Nephron progenitor cell (in vitro differentiated cells): ENCODE results near the gene RPL38.

Source experiments
- DNase-seq: peaks from one replicate; pipeline ENCODE4 v3.0.0; 2021
- H3K27ac Mint-ChIP-seq: 2 replicates; pipeline ENCODE4 v1.8.0; 2021; ENCODE audit warnings: mild to moderate bottlenecking, moderate library complexity, mixed read lengths
- H3K27me3 Mint-ChIP-seq: 2 replicates; pipeline ENCODE4 v1.8.0; 2021; ENCODE audit warnings: mild to moderate bottlenecking, low read depth, mixed read lengths; ENCODE audit not compliant: poor library complexity
- H3K36me3 Mint-ChIP-seq: 2 replicates; pipeline ENCODE4 v1.8.0; 2021; ENCODE audit warnings: low read depth, mixed read lengths
- H3K4me1 Mint-ChIP-seq: 2 replicates; pipeline ENCODE4 v1.8.0; 2021; ENCODE audit warnings: mixed read lengths
- H3K4me3 Mint-ChIP-seq: 2 replicates; pipeline ENCODE4 v1.8.0; 2021; ENCODE audit warnings: mild to moderate bottlenecking, moderate library complexity, mixed read lengths
- H3K9me3 Mint-ChIP-seq: 2 replicates; pipeline ENCODE4 v1.8.0; 2021; ENCODE audit warnings: mild to moderate bottlenecking, moderate library complexity, mixed read lengths
- CTCF ChIP-seq: fragments of 200-600 bp; sonication (generic); IDR thresholded peaks from 2 replicates; pipeline ENCODE4 v1.5.0; 2021; ENCODE audit warnings: antibody characterized with exemption

Gene RPL38

GRCh38 chr17:74194682-74195081 is 8.8 kb upstream of the RPL38 start:
- no peak overlapping the region for H3K27ac Mint-ChIP-seq
- TF ChIP-seq CTCF = no peak
- H3K4me1 Mint-ChIP-seq = peaks cover 32% of the 10 kb centered on the region
- no peak for DNase-seq
- no peaks in the 10 kb centered on the region for H3K36me3 Mint-ChIP-seq
- no peak overlapping the region for H3K4me3 Mint-ChIP-seq
- no peaks in the 10 kb centered on the region for H3K9me3 Mint-ChIP-seq
- peaks cover 37% of the 10 kb centered on the region for H3K27me3 Mint-ChIP-seq

- Mint-ChIP-seq H3K9me3 (no peaks in the 10 kb centered on the region), H3K27me3 (peaks cover 52% of the 10 kb centered on the region), H3K36me3 (no peaks in the 10 kb centered on the region), H3K27ac (no peak overlapping the region), H3K4me3 (no peak overlapping the region), H3K4me1 (peaks cover 40% of the 10 kb centered on the region)
- no peak for TF ChIP-seq CTCF
- no peak for DNase-seq
Measured at GRCh38 chr17:74196541-74197317, 6.7 kb upstream of the RPL38 start.

- H3K36me3 Mint-ChIP-seq = no peaks in the 10 kb centered on the region
- peaks cover 58% of the 10 kb centered on the region for H3K27me3 Mint-ChIP-seq
- H3K4me3 Mint-ChIP-seq = no peak overlapping the region
- DNase-seq = no peak
- peaks cover 45% of the 10 kb centered on the region for H3K4me1 Mint-ChIP-seq
- no peaks in the 10 kb centered on the region for H3K9me3 Mint-ChIP-seq
- TF ChIP-seq CTCF = no peak
- H3K27ac Mint-ChIP-seq = no peak overlapping the region
Measured at GRCh38 chr17:74197801-74198200, 5.7 kb upstream of the RPL38 start.

GRCh38 chr17:74198694-74199093 is 4.8 kb upstream of the RPL38 start:
- no peak for DNase-seq
- no peak overlapping the region for H3K27ac Mint-ChIP-seq
- peaks cover 58% of the 10 kb centered on the region for H3K27me3 Mint-ChIP-seq
- no peak overlapping the region for H3K4me3 Mint-ChIP-seq
- peaks cover 4% of the 10 kb centered on the region for H3K36me3 Mint-ChIP-seq
- no peak for TF ChIP-seq CTCF
- no peaks in the 10 kb centered on the region for H3K9me3 Mint-ChIP-seq
- peaks cover 48% of the 10 kb centered on the region for H3K4me1 Mint-ChIP-seq

GRCh38 chr17:74199306-74200092 is 4.0 kb upstream of the RPL38 start:
- no peaks in the 10 kb centered on the region for H3K9me3 Mint-ChIP-seq
- peaks cover 52% of the 10 kb centered on the region for H3K27me3 Mint-ChIP-seq
- no peak overlapping the region for H3K27ac Mint-ChIP-seq
- TF ChIP-seq CTCF = peak; percentile 99
- H3K4me1 Mint-ChIP-seq = peaks cover 48% of the 10 kb centered on the region
- peak; percentile 86 for DNase-seq
- no peak overlapping the region for H3K4me3 Mint-ChIP-seq
- H3K36me3 Mint-ChIP-seq = peaks cover 4% of the 10 kb centered on the region
